Gastrocnemius medialis (tissue), 4 donors: Measurements from ENCODE around the gene DDX1. TPM values are rescaled to one million over a fixed set of nuclear protein-coding genes. Genes with fewer than 3 reads are reported as not detected.
A peak's percentile ranks its signal among the peaks of the same experiment; 100 is the strongest.
"Not testable (repeated sequence)": the region's sequence is repeated elsewhere in the genome, so short reads cannot be mapped to it uniquely, and the experiment has no call there.

Source experiments
- ATAC-seq, 2 donors: fragments of 150-250 bp; one replicate each; pipeline ENCODE4 v1.9.1; 2016
- DNase-seq, 2 donors: peaks; one replicate each; pipeline ENCODE4 v3.0.0-alpha.2; 2019
- H3K27ac ChIP-seq, 4 donors: fragments of 200-600 bp; sonication (generic); 1 replicate in 1 of 4; 2 replicates in 3 of 4; pipeline ENCODE4 v1.5.1; 2016 to 2018; ENCODE audit warnings: mild to moderate bottlenecking in 2 of 4, moderate library complexity in 1 of 4
- H3K27me3 ChIP-seq, 3 donors: fragments of 200-600 bp; sonication (generic) in 2 of 3; 1 replicate in 1 of 3; 2 replicates in 2 of 3; pipeline versions ENCODE4 v1.5.1 to v1.6.0; 2016 to 2019; ENCODE audit warnings: mild to moderate bottlenecking in 1 of 3, moderate library complexity in 1 of 3
- H3K36me3 ChIP-seq, 2 donors: fragments of 200-600 bp; sonication (generic) in 1 of 2; one replicate each; pipeline ENCODE4 v1.5.1; 2017 to 2018
- H3K4me1 ChIP-seq, 2 donors: fragments of 200-600 bp; sonication (generic) in 1 of 2; one replicate each; pipeline ENCODE4 v1.5.1; 2016 to 2017; ENCODE audit warnings: mild to moderate bottlenecking in 2 of 2
- H3K4me3 ChIP-seq, 4 donors: fragments of 200-600 bp; sonication (generic) in 3 of 4; 1 replicate in 1 of 4; 2 replicates in 3 of 4; pipeline ENCODE4 v1.5.1; 2016 to 2019; ENCODE audit warnings: mild to moderate bottlenecking in 2 of 4
- H3K9me3 ChIP-seq, 3 donors: fragments of 200-600 bp; sonication (generic) in 2 of 3; 1 replicate in 1 of 3; 2 replicates in 2 of 3; pipeline ENCODE4 v1.5.1; 2016 to 2019
- POLR2A ChIP-seq, 2 donors: fragments of 450-650 bp; IDR thresholded peaks; one replicate each; pipeline ENCODE4 v1.6.1; 2017; ENCODE audit warnings: antibody characterized with exemption in 2 of 2, mild to moderate bottlenecking in 2 of 2, moderate library complexity in 2 of 2
- in situ Hi-C, 4 donors: fragments of 200-750 bp; cut with MboI; loops; one replicate each; pipeline versions ENCODE4 v1.15.0 to v1.8.0; 2017; ENCODE audit warnings: low sequenced_read_pairs in 4 of 4
- intact Hi-C: fragments of 100-400 bp; cut with DNase I; formaldehyde crosslinking; loops from one replicate; pipeline ENCODE4 v1.15.1; 2023; ENCODE audit warnings: low total_unique reads
- total RNA-seq, 4 donors: library from RNA; depleted of rRNA; stranded (reverse); fragments of >200 nt; gene quantifications; one replicate each; pipeline versions ENCODE4 v1.1.0 to v1.2.3, GENCODE V29; 2016
- TF ChIP-seq, protein P1 (sequence below), 5 experiments: fragments of 450-650 bp in 3 of 5; fragments of 200-600 bp in 2 of 5; sonication (generic) in 2 of 5; IDR thresholded peaks in 4 of 5; conservative IDR thresholded peaks in 1 of 5; 1 replicate in 4 of 5; 2 replicates in 1 of 5; pipeline ENCODE4 v1.5.1; 2016 to 2019; ENCODE audit warnings: antibody characterized with exemption in 5 of 5, mild to moderate bottlenecking in 3 of 5, moderate library complexity in 3 of 5

DDX1 gene
- 100 to 1,000 TPM in 1 of 4 donors, 10 to 100 TPM in 3; 72.8 to 108 (median 88.6) TPM for total RNA-seq

DNA sequence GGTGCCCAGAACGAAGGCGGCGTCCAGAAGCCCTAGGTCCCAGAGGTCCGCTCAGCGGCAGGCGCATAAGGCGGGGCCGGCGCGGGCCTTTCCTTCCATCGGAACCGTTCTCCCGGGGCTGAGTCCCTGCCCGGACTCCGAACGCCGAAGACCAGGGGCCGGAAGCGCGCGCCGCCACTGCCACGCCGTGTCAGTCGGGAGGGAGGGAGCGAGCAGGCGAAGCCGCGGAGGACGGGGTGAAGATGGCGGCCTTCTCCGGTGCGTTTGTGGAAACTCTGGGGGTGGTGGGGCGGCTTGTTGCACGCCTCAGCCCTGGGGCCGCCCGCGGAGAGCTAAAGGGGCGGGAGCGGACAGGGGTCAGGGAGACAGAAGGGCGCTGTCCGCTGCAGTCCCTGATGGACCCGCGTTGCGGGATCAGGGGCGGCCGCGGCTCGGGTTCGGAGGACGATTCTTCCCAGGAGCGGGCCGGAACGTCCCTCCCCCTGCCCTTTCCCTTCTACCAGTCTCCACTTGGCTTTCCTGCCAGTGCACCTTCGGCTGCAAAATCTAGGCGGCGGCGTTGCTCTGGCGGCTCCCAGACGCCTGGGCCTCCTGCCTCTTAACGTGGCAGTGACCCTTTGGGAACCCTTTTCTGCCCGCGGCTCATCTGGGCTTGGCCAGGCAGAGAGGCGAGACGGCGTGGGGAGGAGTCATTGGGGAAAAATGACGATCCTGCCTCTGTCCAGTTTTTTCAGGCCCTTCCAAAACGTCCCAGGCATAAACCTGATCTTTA is at the start of gene DDX1:
DDX1 (plus strand) TSS at position 177 of the 772 bp plus-strand sequence; CDS start at position 243, 66 bp downstream.
- ATAC-seq (peak; percentile 89 to 96), DNase-seq (peak; percentile 71 to 77)
- peak within 1 kb of the TSS; percentile 89 to 96 (median 93) for H3K27ac ChIP-seq
- TF ChIP-seq POLR2A (IDR thresholded peaks at IDR 0.05): peak; percentile 60 to 71
- TF ChIP-seq, protein P1, sequence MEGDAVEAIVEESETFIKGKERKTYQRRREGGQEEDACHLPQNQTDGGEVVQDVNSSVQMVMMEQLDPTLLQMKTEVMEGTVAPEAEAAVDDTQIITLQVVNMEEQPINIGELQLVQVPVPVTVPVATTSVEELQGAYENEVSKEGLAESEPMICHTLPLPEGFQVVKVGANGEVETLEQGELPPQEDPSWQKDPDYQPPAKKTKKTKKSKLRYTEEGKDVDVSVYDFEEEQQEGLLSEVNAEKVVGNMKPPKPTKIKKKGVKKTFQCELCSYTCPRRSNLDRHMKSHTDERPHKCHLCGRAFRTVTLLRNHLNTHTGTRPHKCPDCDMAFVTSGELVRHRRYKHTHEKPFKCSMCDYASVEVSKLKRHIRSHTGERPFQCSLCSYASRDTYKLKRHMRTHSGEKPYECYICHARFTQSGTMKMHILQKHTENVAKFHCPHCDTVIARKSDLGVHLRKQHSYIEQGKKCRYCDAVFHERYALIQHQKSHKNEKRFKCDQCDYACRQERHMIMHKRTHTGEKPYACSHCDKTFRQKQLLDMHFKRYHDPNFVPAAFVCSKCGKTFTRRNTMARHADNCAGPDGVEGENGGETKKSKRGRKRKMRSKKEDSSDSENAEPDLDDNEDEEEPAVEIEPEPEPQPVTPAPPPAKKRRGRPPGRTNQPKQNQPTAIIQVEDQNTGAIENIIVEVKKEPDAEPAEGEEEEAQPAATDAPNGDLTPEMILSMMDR (IDR thresholded peaks at IDR 0.05 in 4 of 5, conservative IDR thresholded peaks at IDR 0.05 in 1 of 5): no peak
- H3K4me3 ChIP-seq: peak within 1 kb of the TSS; percentile 84 to 96 (median 94)
- peaks cover 21 to 27% of the 10 kb centered on the region in 2 donors for H3K4me1 ChIP-seq
- H3K36me3 ChIP-seq: peaks cover 0 to 20% of the 10 kb centered on the region in 2 donors
- no peaks in the 10 kb centered on the region for H3K27me3 ChIP-seq
- in situ Hi-C loops (no loop called here), intact Hi-C loops (loop anchor here (1.0 kb wide), 1 partner anchor 31 kb away; the partner anchor contains the start of gene NBAS)
- H3K9me3 ChIP-seq: no peaks in the 10 kb centered on the region

DNA sequence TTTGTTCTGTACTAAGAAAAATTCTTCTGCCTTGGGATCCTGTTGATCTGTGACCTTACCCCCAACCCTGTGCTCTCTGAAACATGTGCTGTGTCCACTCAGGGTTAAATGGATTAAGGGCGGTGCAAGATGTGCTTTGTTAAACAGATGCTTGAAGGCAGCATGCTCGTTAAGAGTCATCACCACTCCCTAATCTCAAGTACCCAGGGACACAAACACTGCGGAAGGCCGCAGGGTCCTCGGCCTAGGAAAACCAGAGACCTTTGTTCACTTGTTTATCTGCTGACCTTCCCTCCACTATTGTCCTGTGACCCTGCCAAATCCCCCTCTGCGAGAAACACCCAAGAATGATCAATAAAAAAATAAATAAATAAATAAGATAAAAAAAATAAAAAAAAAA is 49.4 kb upstream of the DDX1 start:
- DNase-seq, H3K36me3 ChIP-seq, H3K9me3 ChIP-seq, H3K4me3 ChIP-seq, H3K27ac ChIP-seq, ATAC-seq, intact Hi-C loops, in situ Hi-C loops, H3K4me1 ChIP-seq, H3K27me3 ChIP-seq: not testable (repeated sequence)

DNA sequence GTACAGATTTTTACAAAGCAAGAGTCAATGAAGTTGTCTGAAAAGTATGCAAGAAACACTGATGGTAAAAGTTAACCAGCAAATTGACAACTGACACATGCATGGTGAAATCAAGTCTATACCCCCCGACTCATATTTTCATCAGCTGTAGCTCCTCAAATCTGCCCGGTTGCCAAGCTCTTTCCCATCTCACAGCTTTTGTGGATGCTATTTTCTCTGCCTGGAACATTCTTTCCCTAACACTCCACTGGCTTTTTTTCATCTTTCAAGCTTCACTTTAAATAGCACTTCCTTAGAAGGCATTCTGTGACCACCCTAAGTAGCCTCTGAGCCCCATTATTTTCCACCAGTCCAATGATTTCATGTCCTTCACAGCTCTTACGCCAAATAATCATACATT is 48.6 kb upstream of the DDX1 start:
- no peak for TF ChIP-seq POLR2A (IDR thresholded peaks at IDR 0.05)
- TF ChIP-seq, protein P1 (IDR thresholded peaks at IDR 0.05 in 4 of 5, conservative IDR thresholded peaks at IDR 0.05 in 1 of 5): no peak
- Histone ChIP-seq H3K9me3 (no peaks in the 10 kb centered on the region), H3K27ac (no peak overlapping the region), H3K36me3 (peaks cover 0 to 5% of the 10 kb centered on the region in 2 donors), H3K4me1 (no peaks in the 10 kb centered on the region), H3K27me3 (no peaks in the 10 kb centered on the region), H3K4me3 (no peak overlapping the region)
- in situ Hi-C loops (no loop called here), intact Hi-C loops (no loop called here)
- ATAC-seq: no peak
- DNase-seq: no peak

DNA sequence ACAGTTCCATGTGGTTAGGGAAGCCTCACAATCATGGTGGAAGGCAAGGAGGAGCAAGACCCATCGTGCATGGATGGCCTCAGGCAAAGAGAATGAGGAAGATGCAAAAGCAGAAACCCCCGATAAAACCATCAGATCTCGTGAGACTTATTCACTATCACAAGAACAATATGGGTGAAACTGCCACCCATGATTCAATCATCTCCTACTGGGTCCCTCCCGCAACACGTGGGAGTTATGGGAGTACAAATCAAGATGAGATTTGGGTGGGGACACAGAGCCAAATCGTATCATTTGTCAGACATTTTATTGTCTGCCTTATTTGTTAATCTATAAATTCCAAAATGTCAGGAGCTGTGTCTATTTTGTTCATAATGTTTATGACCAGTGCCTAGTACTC is 48.1 kb upstream of the DDX1 start:
- Histone ChIP-seq H3K4me3 (no peak overlapping the region), H3K27me3 (no peaks in the 10 kb centered on the region), H3K4me1 (no peaks in the 10 kb centered on the region), H3K27ac (no peak overlapping the region), H3K36me3 (peaks cover 0 to 8% of the 10 kb centered on the region in 2 donors), H3K9me3 (no peaks in the 10 kb centered on the region)
- ATAC-seq (no peak), DNase-seq (no peak)
- in situ Hi-C loops: no loop called here
- intact Hi-C loops: no loop called here
- TF ChIP-seq POLR2A (IDR thresholded peaks at IDR 0.05): no peak
- TF ChIP-seq, protein P1 (IDR thresholded peaks at IDR 0.05 in 4 of 5, conservative IDR thresholded peaks at IDR 0.05 in 1 of 5): no peak

DNA sequence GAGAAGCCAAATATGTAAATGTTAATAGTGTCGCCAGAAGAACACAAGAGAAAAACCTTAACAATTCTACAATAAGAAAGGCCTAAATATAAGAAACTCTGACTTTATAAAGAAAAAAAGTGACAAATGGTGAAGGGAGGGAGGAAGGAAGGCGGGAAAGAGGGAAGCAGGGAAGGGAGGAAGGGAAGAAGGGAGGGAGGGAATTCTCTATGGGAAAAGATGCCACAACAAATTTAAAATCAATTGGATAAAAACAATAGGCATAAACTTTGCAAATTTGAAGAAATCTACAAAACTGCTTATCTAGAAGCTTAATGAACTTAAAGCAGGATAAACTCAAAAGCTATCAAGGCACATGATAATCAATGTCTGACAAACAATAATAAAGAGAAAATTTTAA is 47.4 kb upstream of the DDX1 start:
- Histone ChIP-seq H3K9me3 (no peaks in the 10 kb centered on the region), H3K4me1 (no peaks in the 10 kb centered on the region), H3K27me3 (no peaks in the 10 kb centered on the region), H3K27ac (no peak overlapping the region), H3K4me3 (no peak overlapping the region), H3K36me3 (peaks cover 0 to 11% of the 10 kb centered on the region in 2 donors)
- intact Hi-C loops: no loop called here
- TF ChIP-seq POLR2A (IDR thresholded peaks at IDR 0.05): no peak
- TF ChIP-seq, protein P1 (IDR thresholded peaks at IDR 0.05 in 4 of 5, conservative IDR thresholded peaks at IDR 0.05 in 1 of 5): no peak
- DNase-seq (no peak), ATAC-seq (no peak)
- in situ Hi-C loops: no loop called here
